ENCODE results near the gene SH3YL1.

The SH3YL1 gene

GRCh38 chr2:281381-281780 is 17.5 kb upstream of the SH3YL1 start:
- no peak for DNase-seq

- no peak for DNase-seq
Observed at GRCh38 chr2:280650-281110, 16.8 kb upstream of the SH3YL1 start.

GRCh38 chr2:279956-280649 is 16.3 kb upstream of the SH3YL1 start:
- no peak for DNase-seq

GRCh38 chr2:279366-279765 is 15.5 kb upstream of the SH3YL1 start:
- no peak for DNase-seq

GRCh38 chr2:278927-279320 is 15.1 kb upstream of the SH3YL1 start:
- no peak for DNase-seq

- no peak for DNase-seq
Observed at GRCh38 chr2:278312-278926, 14.6 kb upstream of the SH3YL1 start.

- DNase-seq: no peak
Observed at GRCh38 chr2:275466-275865, 11.6 kb upstream of the SH3YL1 start.

GRCh38 chr2:274503-274902 is 10.7 kb upstream of the SH3YL1 start:
- DNase-seq: no peak

- DNase-seq: no peak
Observed at GRCh38 chr2:273333-273732, 9.5 kb upstream of the SH3YL1 start.

GRCh38 chr2:271917-272316 is 8.1 kb upstream of the SH3YL1 start:
- no peak for DNase-seq

GRCh38 chr2:270861-271260 is 7.0 kb upstream of the SH3YL1 start:
- DNase-seq: no peak

GRCh38 chr2:269356-270030 is 5.7 kb upstream of the SH3YL1 start:
- DNase-seq: no peak

- DNase-seq: no peak
Observed at GRCh38 chr2:268323-268722, 4.5 kb upstream of the SH3YL1 start.

GRCh38 chr2:264493-265468 is 949 bp upstream of the SH3YL1 start, which contains the start of gene ACP1:
TSS of gene ACP1 (plus strand) at chr2:264947. CDS start at chr2:264965, 18 bp downstream.
- DNase-seq: peak; percentile 90

GRCh38 chr2:263022-263738 is 652 bp downstream of the SH3YL1 start:
- DNase-seq: no peak

GRCh38 chr2:262117-262516 is 1.7 kb downstream of the SH3YL1 start:
- no peak for DNase-seq

GRCh38 chr2:260507-261161 is 3.2 kb downstream of the SH3YL1 start:
- DNase-seq: no peak

GRCh38 chr2:259789-260331 is 4.0 kb downstream of the SH3YL1 start:
- no peak for DNase-seq

- no peak for DNase-seq
Observed at GRCh38 chr2:258933-259332, 4.9 kb downstream of the SH3YL1 start.

GRCh38 chr2:257842-258241 is 6.0 kb downstream of the SH3YL1 start:
- DNase-seq: no peak

GRCh38 chr2:257429-257828 is 6.4 kb downstream of the SH3YL1 start:
- DNase-seq: no peak

All from SHP77 treated with DMSO at 0.1 percent for 48 hours (cell line).